Measurements from ENCODE around the gene CIC. TPM values are rescaled to one million over a fixed set of nuclear protein-coding genes. Genes with fewer than 3 reads are reported as not detected.

The CIC gene
- total RNA-seq, 1 experiment from 2014 or later: 54.0 TPM

DNA sequence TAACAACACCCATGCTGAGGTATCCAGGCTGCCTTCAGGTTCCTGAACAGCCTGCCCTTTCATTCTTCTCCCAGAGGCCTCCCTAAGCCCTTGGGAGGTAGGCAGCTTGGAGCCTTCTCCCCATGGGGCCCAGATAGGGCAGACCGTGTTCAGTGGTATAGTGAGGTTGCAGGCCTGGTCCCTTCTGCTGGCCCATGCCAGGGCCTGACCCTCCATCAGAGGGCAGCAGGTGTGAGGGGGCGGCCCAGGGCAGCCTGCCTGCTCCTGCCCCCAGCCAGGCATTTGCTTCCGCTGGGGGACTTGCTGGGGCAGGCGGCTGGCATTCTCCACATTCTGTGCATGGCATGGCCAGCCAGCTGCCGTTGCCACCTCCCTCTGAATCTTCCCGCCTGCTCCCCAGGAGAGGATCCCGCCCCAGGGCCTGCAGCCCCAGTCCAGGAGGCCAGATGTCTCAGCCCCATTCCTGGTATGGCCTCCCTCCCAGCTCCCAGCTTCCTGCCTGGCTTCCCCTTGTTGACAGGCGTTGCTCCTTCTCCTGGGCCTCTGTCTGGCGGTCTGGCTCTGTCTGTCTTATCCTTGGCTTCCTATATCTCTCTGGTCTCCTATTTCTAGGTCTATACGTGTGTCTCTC, 8.9 kb downstream of the CIC start:
- Histone ChIP-seq H3K56ac (ENCODE audit: insufficient read length, low read depth, low read length) (no peak overlapping the region), H3K4me1 (ENCODE audit: insufficient read depth, low read length) (peaks cover 5% of the 10 kb centered on the region; the same call in 1 of the 2 replicates), H2AK5ac (ENCODE audit: insufficient read length, low read length) (no peak overlapping the region), H3K18ac (ENCODE audit: insufficient read length, low read depth, low read length) (no peak overlapping the region), H3K4ac (ENCODE audit: low read depth, low read length) (no peak overlapping the region), H4K8ac (replicated peaks; ENCODE audit: insufficient read length, low read depth, low read length) (no peak overlapping the region), H2BK15ac (ENCODE audit: low read depth, low read length) (no peak overlapping the region), H3K9ac (ENCODE audit: extremely low read depth, insufficient read length, low read length) (no peak overlapping the region), H2BK12ac (ENCODE audit: insufficient read length, low read depth, low read length) (no peak overlapping the region), H3K9me3 (ENCODE audit: control insufficient read depth, low read depth, low read length) (no peaks in the 10 kb centered on the region), H3K14ac (ENCODE audit: insufficient read depth, low read length) (no peak overlapping the region), H3T11ph (ENCODE audit: low read length) (no peak overlapping the region), H3K79me2 (ENCODE audit: insufficient read depth, low read length) (no peaks in the 10 kb centered on the region), H2BK20ac (ENCODE audit: low read depth, low read length, poor library complexity, severe bottlenecking) (no peak overlapping the region), H3K27me3 (ENCODE audit: insufficient read depth, low read length) (no peaks in the 10 kb centered on the region), H3K23ac (ENCODE audit: insufficient read length, low read depth, low read length) (no peak overlapping the region), H2BK5ac (ENCODE audit: insufficient read length, low read length) (no peak overlapping the region), H2BK120ac (ENCODE audit: low read depth, low read length, poor library complexity, severe bottlenecking) (no peak overlapping the region), H3K27ac (ENCODE audit: insufficient read length, low read depth, low read length) (no peak overlapping the region), H4K5ac (ENCODE audit: insufficient read length, low read depth, low read length) (no peak overlapping the region), H3K4me2 (ENCODE audit: insufficient read depth, insufficient read length, low read length) (no peak overlapping the region), H3K79me1 (ENCODE audit: insufficient read depth, low read depth, low read length, poor library complexity, severe bottlenecking) (no peaks in the 10 kb centered on the region), H2AFZ (ENCODE audit: low read length) (no peak overlapping the region), H4K20me1 (ENCODE audit: control insufficient read depth, insufficient read depth, insufficient read length) (no peaks in the 10 kb centered on the region), H3K23me2 (ENCODE audit: insufficient read length, low read depth, low read length, poor library complexity, severe bottlenecking) (peaks cover 8% of the 10 kb centered on the region), H4K91ac (ENCODE audit: insufficient read length, low read depth, low read length) (no peak overlapping the region)
- Mint-ChIP-seq H3K4me3 (no peak overlapping the region), H3K9me3 (no peaks in the 10 kb centered on the region; a peak in 2 of 5 replicates), H3K4me1 (peaks cover 27 to 31% of the 10 kb centered on the region in 2 experiments), H3K27me3 (ENCODE audit: low read depth) (no peaks in the 10 kb centered on the region), H3K27ac (peak overlapping the region in 1 of 3 experiments; percentile 57; a peak in 1 of 7 replicates), H3K36me3 (ENCODE audit: insufficient read depth in 1 of 3, low read depth in 3 of 3) (peaks cover 4 to 23% (median 16%) of the 10 kb centered on the region in 3 experiments; a peak in 6 of 7 replicates)
- TF ChIP-seq, protein P1, sequence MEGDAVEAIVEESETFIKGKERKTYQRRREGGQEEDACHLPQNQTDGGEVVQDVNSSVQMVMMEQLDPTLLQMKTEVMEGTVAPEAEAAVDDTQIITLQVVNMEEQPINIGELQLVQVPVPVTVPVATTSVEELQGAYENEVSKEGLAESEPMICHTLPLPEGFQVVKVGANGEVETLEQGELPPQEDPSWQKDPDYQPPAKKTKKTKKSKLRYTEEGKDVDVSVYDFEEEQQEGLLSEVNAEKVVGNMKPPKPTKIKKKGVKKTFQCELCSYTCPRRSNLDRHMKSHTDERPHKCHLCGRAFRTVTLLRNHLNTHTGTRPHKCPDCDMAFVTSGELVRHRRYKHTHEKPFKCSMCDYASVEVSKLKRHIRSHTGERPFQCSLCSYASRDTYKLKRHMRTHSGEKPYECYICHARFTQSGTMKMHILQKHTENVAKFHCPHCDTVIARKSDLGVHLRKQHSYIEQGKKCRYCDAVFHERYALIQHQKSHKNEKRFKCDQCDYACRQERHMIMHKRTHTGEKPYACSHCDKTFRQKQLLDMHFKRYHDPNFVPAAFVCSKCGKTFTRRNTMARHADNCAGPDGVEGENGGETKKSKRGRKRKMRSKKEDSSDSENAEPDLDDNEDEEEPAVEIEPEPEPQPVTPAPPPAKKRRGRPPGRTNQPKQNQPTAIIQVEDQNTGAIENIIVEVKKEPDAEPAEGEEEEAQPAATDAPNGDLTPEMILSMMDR (conservative IDR thresholded peaks at IDR 0.05): no peak
- no CpG with 5 or more reads among the region's 10 CpGs for WGBS (ENCODE audit: extremely low coverage, insufficient read length, low lambda C conversion rate)
- DNase-seq: peak; percentile 36
